A549 (cell line): ENCODE results near the gene DCLK2. TPM values are rescaled to one million over a fixed set of nuclear protein-coding genes. Genes with fewer than 3 reads are reported as not detected.

Experiments used
- ATAC-seq, 2 experiments: fragments of 200-7000 bp in 1 of 2; fragments of >200 bp in 1 of 2; cut with Nextera tagmentation in 1 of 2; cut with Tn5 transposase in 1 of 2; 3 replicates each; pipeline versions ENCODE4 v1.8.0 to v1.9.1; 2018 to 2020; ENCODE audit warnings: mild to moderate bottlenecking in 1 of 2, moderate library complexity in 1 of 2
- CTCF ChIA-PET: fragments of 300-600 bp; sonication (Branson Sonifier 250); formaldehyde crosslinking; extraction: SDS; loops from one replicate; lab custom pipeline; 2021; ENCODE audit warnings: antibody characterized with exemption, inconsistent platforms; lab: Yijun Ruan, JAX
- POLR2A ChIA-PET: fragments of 350-600 bp; formaldehyde crosslinking; extraction: SDS; loops from one replicate; lab custom pipeline; 2021; ENCODE audit warnings: antibody characterized with exemption, inconsistent platforms; lab: Yijun Ruan, JAX
- DNase-seq, 2 experiments: peaks; one replicate each; pipeline versions ENCODE4 v3.0.0 to v3.0.0-alpha.2; 2011 to 2016; ENCODE audit warnings: low read depth in 1 of 2, low spot score in 1 of 2
- FAIRE-seq: peaks from 2 replicates; lab custom pipeline; 2011; peaks lifted over from hg19 to GRCh38; lab: Jason Lieb, UNC
- H3K27ac ChIP-seq, 2 experiments: fragments of >200 bp; sonication (Bioruptor Twin); formaldehyde crosslinking; 3 replicates each; pipeline ENCODE4 v1.5.1; 2016 to 2017
- H3K4me1 ChIP-seq: fragments of >200 bp; sonication (Bioruptor Twin); formaldehyde crosslinking; 3 replicates; pipeline ENCODE4 v1.6.1; 2016
- H3K4me2 ChIP-seq: fragments of >200 bp; sonication (Bioruptor Twin); formaldehyde crosslinking; 3 replicates; pipeline ENCODE4 v1.6.1; 2016
- H3K4me3 ChIP-seq: fragments of >200 bp; sonication (Bioruptor Twin); formaldehyde crosslinking; 3 replicates; pipeline ENCODE4 v1.5.1; 2016
- H3K9me3 ChIP-seq: fragments of >200 bp; sonication (Bioruptor Twin); formaldehyde crosslinking; 3 replicates; pipeline ENCODE4 v1.6.1; 2016
- ATOH8 ChIP-seq: fragments of 250-450 bp; sonication (Bioruptor Pico); IDR thresholded peaks from 2 replicates; pipeline ENCODE4 v1.5.0; 2020; ENCODE audit warnings: low read depth, mild to moderate bottlenecking, moderate library complexity
- E2F6 ChIP-seq: IDR thresholded peaks from 2 replicates; pipeline ENCODE4 v1.6.1; 2012; ENCODE audit warnings: low read depth, borderline replicate concordance
- EHF ChIP-seq: fragments of 250-450 bp; sonication (Bioruptor Pico); IDR thresholded peaks from 2 replicates; pipeline ENCODE4 v1.5.0; 2020; ENCODE audit warnings: mild to moderate bottlenecking
- EP300 ChIP-seq, 2 experiments: fragments of >200 bp; sonication (Bioruptor Twin); formaldehyde crosslinking; IDR thresholded peaks; 2 replicates in 1 of 2; 3 replicates in 1 of 2; pipeline ENCODE4 v1.6.1; 2016 to 2017
- ESRRA ChIP-seq: fragments of 150-350 bp; IDR thresholded peaks from 2 replicates; pipeline ENCODE4 v1.6.1; 2014; ENCODE audit warnings: mild to moderate bottlenecking, low read length, borderline replicate concordance
- FOXS1 ChIP-seq: fragments of 250-450 bp; sonication (Bioruptor Pico); IDR thresholded peaks from 2 replicates; pipeline ENCODE4 v1.5.0; 2020; ENCODE audit warnings: mild to moderate bottlenecking, moderate library complexity
- HES2 ChIP-seq: fragments of >200 bp; sonication (Bioruptor Twin); formaldehyde crosslinking; IDR thresholded peaks from 2 replicates; pipeline ENCODE4 v1.6.1; 2016
- HMGXB4 ChIP-seq: fragments of 250-450 bp; sonication (Bioruptor Pico); IDR thresholded peaks from 2 replicates; pipeline ENCODE4 v1.5.0; 2021; ENCODE audit warnings: mild to moderate bottlenecking, moderate library complexity, borderline replicate concordance
- HOXA7 ChIP-seq: fragments of 250-450 bp; sonication (Bioruptor Pico); IDR thresholded peaks from 2 replicates; pipeline ENCODE4 v1.5.0; 2020; ENCODE audit warnings: mild to moderate bottlenecking, moderate library complexity
- HOXB13 ChIP-seq: fragments of 250-450 bp; sonication (Bioruptor Pico); IDR thresholded peaks from 2 replicates; pipeline ENCODE4 v1.5.0; 2020; ENCODE audit warnings: low read depth, mild to moderate bottlenecking, moderate library complexity
- JUN ChIP-seq, 2 experiments: fragments of >200 bp; sonication (Bioruptor Twin); formaldehyde crosslinking; IDR thresholded peaks; 2 replicates in 1 of 2; 3 replicates in 1 of 2; pipeline ENCODE4 v1.6.1; 2016 to 2017
- MAFK ChIP-seq: fragments of 450-650 bp; IDR thresholded peaks from 2 replicates; pipeline ENCODE4 v1.6.1; 2014; ENCODE audit not compliant: partially characterized antibody
- MYC ChIP-seq: IDR thresholded peaks from 2 replicates; pipeline ENCODE4 v1.6.1; 2012; ENCODE audit warnings: mild to moderate bottlenecking, inconsistent platforms, low read length, improper control_type of control experiment, borderline replicate concordance
- NPAS2 ChIP-seq: fragments of 250-450 bp; sonication (Bioruptor Pico); IDR thresholded peaks from 2 replicates; pipeline ENCODE4 v1.8.0; 2022; ENCODE audit warnings: mild to moderate bottlenecking, moderate library complexity, borderline replicate concordance
- POLR2A ChIP-seq: IDR thresholded peaks from 2 replicates; pipeline ENCODE4 v1.6.1; 2012; ENCODE audit warnings: mild to moderate bottlenecking, low read length
- POLR2AphosphoS2 ChIP-seq: conservative IDR thresholded peaks from 2 replicates; pipeline ENCODE4 v1.6.1; 2012; ENCODE audit warnings: low read length, improper control_type of control experiment, inconsistent platforms
- SMC3 ChIP-seq: fragments of >200 bp; sonication (Bioruptor Twin); formaldehyde crosslinking; IDR thresholded peaks from 3 replicates; pipeline ENCODE4 v1.6.1; 2018; ENCODE audit warnings: inconsistent platforms
- ZFP36 ChIP-seq: fragments of 450-650 bp; IDR thresholded peaks from 2 replicates; pipeline ENCODE4 v1.6.1; 2014; ENCODE audit warnings: borderline replicate concordance; ENCODE audit not compliant: partially characterized antibody
- ZNF302 ChIP-seq: fragments of 250-450 bp; sonication (Bioruptor Pico); IDR thresholded peaks from 2 replicates; pipeline ENCODE4 v1.9.0; 2021; ENCODE audit warnings: inconsistent platforms, mild to moderate bottlenecking, moderate library complexity
- WGBS: methylation state at CpG from one replicate; pipeline ENCODE4 v1.1.6; 2017; ENCODE audit errors: missing lambda C conversion rate; 5-methylcytosine and 5-hydroxymethylcytosine counted together
- polyA plus RNA-seq, 4 experiments: library from polyadenylated mRNA; depleted of rRNA in 3 of 4; stranded (reverse); fragments of >200 nt; fragmentation: RNase III in 1 of 4; extraction: RNeasy Plus Mini Kit Qiagen cat#74134 plus additional on column Dnase treatment in 1 of 4; gene quantifications; 2 replicates in 3 of 4; 3 replicates in 1 of 4; pipeline ENCODE4 v1.2.3, GENCODE V29; 2011 to 2017

The DCLK2 gene
- polyA plus RNA-seq, 2 of the 4 experiments (the other 2 are of a cell fraction): 8.1 to 11.6 TPM

- Histone ChIP-seq H3K27ac (no peak overlapping the region), H3K4me1 (peaks cover 34% of the 10 kb centered on the region)
- no peak for DNase-seq
- WGBS: 89% methylated on average over 4 of the region's 4 CpGs
- POLR2A ChIA-PET: no interaction called here
- FAIRE-seq: no peak
- TF ChIP-seq MAFK: no peak
- TF ChIP-seq E2F6: no peak
- TF ChIP-seq, all 56 proteins: peak for 0
- Histone ChIP-seq H3K9me3 (no peaks in the 10 kb centered on the region), H3K4me2 (no peak overlapping the region), H3K4me3 (no peak overlapping the region)
- CTCF ChIA-PET: interaction anchor here (1.1 to 5.0 kb wide), 2 partner anchors 10 to 195 kb away, joined by 3 to 29 read pairs; no protein-coding TSS in a partner anchor
- no peak for ATAC-seq
These were observed 128.7 kb downstream of the DCLK2 start for GRCh38 chr4:150206954-150207353.

- Histone ChIP-seq H3K4me2 (no peak overlapping the region), H3K4me1 (peaks cover 44% of the 10 kb centered on the region), H3K4me3 (no peak overlapping the region)
- DNase-seq: no peak
- POLR2A ChIA-PET: no interaction called here
- CTCF ChIA-PET: interaction anchor here (1.1 to 5.0 kb wide), 6 partner anchors 9 to 226 kb away, joined by 3 to 29 read pairs (median 8); no protein-coding TSS in a partner anchor
- no peak for ATAC-seq
- no peak for TF ChIP-seq ATOH8
- TF ChIP-seq SMC3: no peak
- no peak for TF ChIP-seq HOXA7 (CRISPR knock-in tag)
- TF ChIP-seq E2F6: no peak
- TF ChIP-seq ZNF302: no peak
- no peak for TF ChIP-seq POLR2AphosphoS2
- no peak for TF ChIP-seq POLR2A
- TF ChIP-seq JUN (IDR thresholded peaks at IDR 0.05): no peak
- TF ChIP-seq EP300 (IDR thresholded peaks at IDR 0.05): no peak
- TF ChIP-seq HES2: no peak
- no peak for TF ChIP-seq MYC
- no peak for TF ChIP-seq NPAS2 (CRISPR knock-in tag)
- no peak for TF ChIP-seq ESRRA
- no peak for TF ChIP-seq FOXS1 (CRISPR knock-in tag)
- no peak for TF ChIP-seq HMGXB4 (CRISPR knock-in tag)
- TF ChIP-seq ZFP36: no peak
- TF ChIP-seq HOXB13 (CRISPR knock-in tag): no peak
- no peak for TF ChIP-seq EHF (CRISPR knock-in tag)
- TF ChIP-seq, all 56 proteins: peak for 0
- 0 out of 6 replicates have a peak overlapping the region, but pooled peaks of 1 of the 2 experiments have one; percentile 36 for H3K27ac ChIP-seq
- H3K9me3 ChIP-seq: no peaks in the 10 kb centered on the region
- 95% methylated on average over 2 of the region's 2 CpGs for WGBS
- no peak for FAIRE-seq
These were observed 129.6 kb downstream of the DCLK2 start for GRCh38 chr4:150207871-150208270.
